ENCODE results near the gene SPOUT1.

SPOUT1 gene

DNA sequence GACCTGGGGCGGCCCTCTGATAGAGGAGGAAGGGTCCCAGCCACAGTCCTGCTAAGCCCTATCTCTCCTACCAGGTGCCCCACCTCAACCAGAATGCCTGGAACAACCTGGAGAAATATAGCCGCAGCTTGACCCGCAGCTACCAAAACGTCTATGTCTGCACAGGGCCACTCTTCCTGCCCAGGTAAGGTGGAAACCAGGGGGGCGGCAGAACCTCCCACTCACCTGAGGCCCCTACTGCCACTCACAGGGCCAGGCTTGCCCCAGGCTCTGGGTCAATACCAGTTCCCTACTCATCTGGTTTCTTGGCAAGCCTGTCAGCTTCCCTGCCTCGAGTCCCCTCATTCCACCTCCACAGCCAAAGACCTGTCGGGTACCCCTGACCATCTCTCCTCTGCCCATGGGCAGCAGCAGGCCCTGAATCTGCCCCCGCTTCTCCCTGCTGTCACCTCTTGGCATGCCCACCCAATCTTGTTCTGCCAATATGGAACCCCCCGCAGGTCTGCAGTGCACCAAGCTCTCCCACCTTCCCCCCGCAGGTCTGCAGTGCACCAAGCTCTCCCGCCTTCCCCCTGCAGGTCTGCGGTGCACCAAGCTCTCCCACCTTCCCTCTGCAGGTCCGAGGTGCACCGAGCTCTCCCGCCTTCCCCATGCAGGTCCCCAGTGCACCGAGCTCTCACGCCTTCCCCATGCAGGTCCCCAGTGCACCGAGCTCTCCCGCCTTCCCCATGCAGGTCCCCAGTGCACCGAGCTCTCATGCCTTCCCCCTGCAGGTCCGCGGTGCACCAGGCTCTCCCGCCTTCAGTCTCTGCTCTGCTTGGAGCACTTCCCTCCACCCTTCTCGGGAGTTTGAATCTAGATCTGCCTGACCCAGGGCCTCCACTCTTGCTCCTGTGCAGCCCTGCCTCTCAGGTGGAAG, 8.7 kb downstream of the SPOUT1 start:
- no peak overlapping the region for H3K4me3 ChIP-seq (ENCODE audit: insufficient read depth, low read length, poor library complexity, severe bottlenecking)
- H3F3A ChIP-seq (ENCODE audit: insufficient read depth) = no peaks in the 10 kb centered on the region
- H3K79me2 ChIP-seq (ENCODE audit: insufficient read depth, low read length) = no peaks in the 10 kb centered on the region
- no peaks in the 10 kb centered on the region for H3K9me2 ChIP-seq (replicated peaks; ENCODE audit: insufficient read depth, low read length)
- no peak overlapping the region for H2AFZ ChIP-seq (ENCODE audit: low read depth, low read length, severe bottlenecking)
- no peak overlapping the region for H3K27ac ChIP-seq (ENCODE audit: low read depth, low read length)
- TF ChIP-seq CTCF (IDR thresholded peaks at IDR 0.05; ENCODE audit: insufficient read depth, low read length, poor library complexity, severe bottlenecking) = no peak
- TF ChIP-seq EZH2phosphoT487 (conservative IDR thresholded peaks at IDR 0.05; ENCODE audit: low read length) = no peak
- H3K36me3 ChIP-seq (ENCODE audit: low read length) = no peaks in the 10 kb centered on the region
- no peaks in the 10 kb centered on the region for H3K27me3 ChIP-seq (ENCODE audit: low read length)
- H3K9ac ChIP-seq (ENCODE audit: low read length) = no peak overlapping the region
- H4K20me1 ChIP-seq (ENCODE audit: low read depth, low read length) = no peaks in the 10 kb centered on the region
- no peaks in the 10 kb centered on the region for H3K9me3 ChIP-seq (ENCODE audit: insufficient read depth, low read length)
- H3K4me2 ChIP-seq (ENCODE audit: low read depth, low read length, poor library complexity, severe bottlenecking) = no peak overlapping the region

GRCh38 chr9:128819716-128820664, 9.6 kb downstream of the SPOUT1 start:
- Histone ChIP-seq H3K4me2 (ENCODE audit: low read depth, low read length, poor library complexity, severe bottlenecking) (peak overlapping the region; percentile 59), H3K27me3 (ENCODE audit: low read length) (no peaks in the 10 kb centered on the region), H4K20me1 (ENCODE audit: low read depth, low read length) (no peaks in the 10 kb centered on the region), H3K79me2 (ENCODE audit: insufficient read depth, low read length) (no peaks in the 10 kb centered on the region), H2AFZ (ENCODE audit: low read depth, low read length, severe bottlenecking) (no peak overlapping the region), H3K36me3 (ENCODE audit: low read length) (no peaks in the 10 kb centered on the region), H3K9me2 (replicated peaks; ENCODE audit: insufficient read depth, low read length) (no peaks in the 10 kb centered on the region), H3F3A (ENCODE audit: insufficient read depth) (no peaks in the 10 kb centered on the region), H3K27ac (ENCODE audit: low read depth, low read length) (no peak overlapping the region), H3K4me3 (ENCODE audit: insufficient read depth, low read length, poor library complexity, severe bottlenecking) (peak overlapping the region; percentile 68), H3K9ac (ENCODE audit: low read length) (peak overlapping the region; percentile 70), H3K9me3 (ENCODE audit: insufficient read depth, low read length) (no peaks in the 10 kb centered on the region)
- TF ChIP-seq CTCF (IDR thresholded peaks at IDR 0.05; ENCODE audit: insufficient read depth, low read length, poor library complexity, severe bottlenecking) (no peak), EZH2phosphoT487 (conservative IDR thresholded peaks at IDR 0.05; ENCODE audit: low read length) (no peak)

DNA sequence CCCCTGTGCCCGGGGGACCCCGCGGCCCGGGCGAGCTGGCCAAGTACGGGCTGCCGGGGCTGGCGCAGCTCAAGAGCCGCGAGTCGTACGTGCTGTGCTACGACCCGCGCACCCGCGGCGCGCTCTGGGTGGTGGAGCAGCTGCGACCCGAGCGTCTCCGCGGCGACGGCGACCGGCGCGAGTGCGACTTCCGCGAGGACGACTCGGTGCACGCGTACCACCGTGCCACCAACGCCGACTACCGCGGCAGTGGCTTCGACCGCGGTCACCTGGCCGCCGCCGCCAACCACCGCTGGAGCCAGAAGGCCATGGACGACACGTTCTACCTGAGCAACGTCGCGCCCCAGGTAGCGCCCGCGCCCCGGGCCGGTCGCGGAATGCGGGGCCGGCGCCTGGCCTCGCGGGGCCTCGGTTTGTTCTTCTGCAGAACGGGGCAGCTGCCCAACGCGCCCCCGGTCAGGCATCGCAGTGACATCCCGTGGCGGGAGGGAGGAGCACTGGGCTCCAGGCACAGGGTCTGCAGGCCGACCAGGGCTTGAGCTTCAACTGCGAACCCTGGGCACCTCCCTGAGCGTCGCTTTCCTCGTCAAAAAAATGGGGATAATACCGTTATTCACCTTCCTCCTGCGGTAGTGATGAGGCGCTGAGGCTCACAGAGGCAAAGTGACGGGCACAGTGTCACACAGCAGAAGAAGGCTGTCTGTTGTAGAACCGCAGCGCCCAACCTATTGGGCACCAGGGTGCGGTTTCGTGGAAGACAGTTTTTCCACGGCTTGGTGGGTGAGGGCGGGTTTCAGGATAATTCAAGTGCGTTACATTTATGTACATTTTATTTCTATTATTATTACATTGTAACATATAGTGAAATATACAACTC, 10.5 kb downstream of the SPOUT1 start:
- Histone ChIP-seq H3K9ac (ENCODE audit: low read length) (peak overlapping the region; percentile 70), H3K9me3 (ENCODE audit: insufficient read depth, low read length) (no peaks in the 10 kb centered on the region), H2AFZ (ENCODE audit: low read depth, low read length, severe bottlenecking) (peak overlapping the region; percentile 72), H3K4me3 (ENCODE audit: insufficient read depth, low read length, poor library complexity, severe bottlenecking) (peak overlapping the region; percentile 68), H3K9me2 (replicated peaks; ENCODE audit: insufficient read depth, low read length) (no peaks in the 10 kb centered on the region), H3K79me2 (ENCODE audit: insufficient read depth, low read length) (no peaks in the 10 kb centered on the region), H3K36me3 (ENCODE audit: low read length) (no peaks in the 10 kb centered on the region), H3K4me2 (ENCODE audit: low read depth, low read length, poor library complexity, severe bottlenecking) (peak overlapping the region; percentile 59), H3K27ac (ENCODE audit: low read depth, low read length) (peak overlapping the region; percentile 49), H3F3A (ENCODE audit: insufficient read depth) (no peaks in the 10 kb centered on the region), H4K20me1 (ENCODE audit: low read depth, low read length) (no peaks in the 10 kb centered on the region), H3K27me3 (ENCODE audit: low read length) (no peaks in the 10 kb centered on the region)
- TF ChIP-seq EZH2phosphoT487 (conservative IDR thresholded peaks at IDR 0.05; ENCODE audit: low read length) (no peak), CTCF (IDR thresholded peaks at IDR 0.05; ENCODE audit: insufficient read depth, low read length, poor library complexity, severe bottlenecking) (no peak)

Measured in SU-DHL-6 (cell line).